HG03378 (cell line): ENCODE data around the gene AEN.

Source experiments
- ATAC-seq: cut with Tn5 transposase; IDR thresholded peaks from one replicate; pipeline ENCODE4 v1.9.1; 2021; ENCODE audit warnings: mild to moderate bottlenecking, moderate library complexity; ENCODE audit not compliant: unreplicated experiment

AEN gene

GRCh38 chr15:88661041-88661700 lies 40.0 kb downstream of the AEN start:
- ATAC-seq: no peak

DNA sequence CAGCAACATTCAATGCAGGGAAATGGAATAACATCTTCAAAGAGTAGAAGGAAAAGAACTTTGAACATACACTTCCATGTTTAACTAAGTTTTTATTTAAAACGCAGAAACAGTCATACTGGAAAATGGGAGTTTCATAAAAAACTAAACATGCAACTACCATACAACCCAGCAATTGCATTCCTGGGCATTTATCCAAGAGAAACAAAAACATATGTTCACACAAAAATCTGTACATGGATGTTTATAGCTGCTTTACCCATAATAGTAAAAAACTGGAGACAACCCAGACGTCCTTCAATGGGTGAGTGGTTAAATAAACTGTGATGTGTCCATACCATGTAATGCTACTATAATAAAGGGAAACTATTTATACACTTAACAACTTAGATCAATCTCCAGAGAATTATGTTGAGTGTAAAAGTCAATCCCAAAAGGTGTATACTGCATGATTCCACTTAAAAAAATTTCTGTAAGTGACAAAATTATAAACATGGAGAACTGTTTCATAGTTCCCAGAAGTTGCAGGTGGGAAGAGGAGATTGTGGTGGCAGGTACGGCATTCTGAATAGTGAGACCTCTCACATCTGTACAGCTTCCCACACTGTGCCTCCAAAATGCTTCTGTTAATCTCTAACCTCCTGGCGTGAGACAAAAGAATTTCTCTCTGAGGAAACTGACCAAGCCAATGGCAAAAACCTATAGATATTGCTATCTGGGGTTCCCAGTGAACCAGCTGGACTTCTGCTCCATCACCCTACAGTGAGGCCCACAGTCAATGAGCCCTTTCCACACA lies 40.8 kb downstream of the AEN start:
- ATAC-seq: no peak

GRCh38 chr15:88663141-88663621 lies 42.0 kb downstream of the AEN start:
- ATAC-seq: no peak

- ATAC-seq: no peak
Observed at GRCh38 chr15:88664151-88664778, 43.1 kb downstream of the AEN start.

- no peak for ATAC-seq
Observed at GRCh38 chr15:88674661-88675060, 53.5 kb downstream of the AEN start.

- ATAC-seq: no peak
Observed at GRCh38 chr15:88678755-88679154, 57.6 kb downstream of the AEN start.

GRCh38 chr15:88680241-88681001 lies 59.3 kb downstream of the AEN start:
- no peak for ATAC-seq

GRCh38 chr15:88681610-88682221 lies 60.6 kb downstream of the AEN start:
- no peak for ATAC-seq
